SK-N-MC (cell line): Measurements from ENCODE around the gene PGPEP1.

Source experiments
- EZH2 ChIP-seq: fragments of 200-600 bp; sonication (generic); IDR thresholded peaks from one replicate; pipeline ENCODE4 v1.6.1; 2017; ENCODE audit warnings: antibody characterized with exemption
- FOXP2 ChIP-seq: optimal IDR thresholded peaks from 2 replicates; pipeline ENCODE3; 2011; ENCODE audit warnings: mild to moderate bottlenecking, moderate library complexity; ENCODE audit not compliant: insufficient read depth; ENCODE audit errors: extremely low read length, control extremely low read depth
- POLR2AphosphoS5 ChIP-seq: IDR thresholded peaks from 2 replicates; pipeline ENCODE4 v1.6.1; 2012; ENCODE audit warnings: mild to moderate bottlenecking, low read depth, low read length, borderline replicate concordance

GRCh38 chr19:18342090-18342632 is 1.8 kb downstream of the PGPEP1 start:
- TF ChIP-seq POLR2AphosphoS5 (no peak), EZH2 (no peak), FOXP2 (no peak)
